NCI-H446 treated with DMSO at 0.1 percent for 48 hours (cell line): ENCODE measurements around the gene CDH6.

Experiments
- DNase-seq: peaks from one replicate; lab custom pipeline; 2025; lab: John Stamatoyannopoulos, UW

Gene CDH6

DNA sequence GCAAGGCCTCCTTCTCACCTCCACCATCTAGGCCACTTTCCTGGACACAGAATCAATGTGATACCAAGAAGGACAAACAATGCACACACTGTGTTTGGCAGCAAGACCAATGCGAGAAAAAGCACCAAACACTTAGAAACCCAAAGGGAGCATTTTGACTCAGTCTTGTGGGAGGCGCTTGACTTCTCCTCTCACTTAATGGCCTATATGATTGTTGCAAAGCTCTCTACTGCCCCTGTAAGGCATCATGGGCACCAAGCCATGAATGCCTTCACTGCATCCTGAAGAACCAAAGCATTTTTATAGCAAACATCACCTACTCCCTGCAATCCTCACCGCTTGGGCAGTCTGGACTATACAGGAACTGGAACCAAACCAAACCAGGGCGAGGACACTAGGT, 57.5 kb downstream of the CDH6 start:
- no peak for DNase-seq

GRCh38 chr5:31255041-31255440, 61.6 kb downstream of the CDH6 start:
- no peak for DNase-seq

GRCh38 chr5:31268256-31268655, 74.8 kb downstream of the CDH6 start:
- DNase-seq, result no peak

GRCh38 chr5:31268686-31269085, 75.2 kb downstream of the CDH6 start:
- DNase-seq, result no peak

DNA sequence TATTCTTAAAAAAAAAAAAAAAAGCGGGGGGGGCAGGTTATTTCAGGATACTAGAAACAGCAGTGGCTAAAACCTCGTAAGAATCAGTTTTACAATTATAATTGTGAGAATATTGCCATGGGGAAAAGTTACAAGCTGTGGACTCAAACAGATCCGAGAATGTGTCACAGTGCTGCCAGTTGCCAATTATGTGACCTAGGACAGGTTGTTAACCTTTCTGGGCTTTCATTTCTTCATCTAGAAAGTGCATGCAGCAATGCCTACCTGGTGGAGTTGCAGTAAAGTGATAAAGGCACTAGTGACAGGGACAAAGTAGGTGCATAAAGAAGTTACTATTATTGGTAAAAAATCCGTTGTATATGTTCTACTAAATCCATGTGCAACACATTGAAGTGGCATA, 75.8 kb downstream of the CDH6 start:
- DNase-seq, result no peak

GRCh38 chr5:31270396-31270795, 76.9 kb downstream of the CDH6 start:
- no peak for DNase-seq

GRCh38 chr5:31271567-31271966, 78.1 kb downstream of the CDH6 start:
- DNase-seq, result no peak

DNA sequence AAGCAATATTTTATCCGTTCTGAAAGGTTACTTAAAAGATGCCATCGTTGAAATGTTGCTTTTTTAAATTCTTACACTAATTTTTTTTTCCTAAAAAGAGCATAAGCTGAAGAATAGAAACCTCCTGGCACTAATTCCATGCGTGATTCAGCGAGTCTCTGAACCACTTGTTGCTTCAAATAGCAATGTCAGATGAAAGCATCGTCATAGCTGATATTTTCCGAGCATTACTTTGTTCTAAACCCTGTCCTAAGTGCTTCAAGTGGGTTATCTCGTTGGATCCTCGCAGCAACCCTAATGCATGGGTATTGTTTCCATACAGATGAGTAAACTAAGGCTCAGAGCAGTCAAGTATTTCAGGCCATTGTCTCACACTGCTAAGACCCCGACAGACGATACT, 79.7 kb downstream of the CDH6 start:
- no peak for DNase-seq

DNA sequence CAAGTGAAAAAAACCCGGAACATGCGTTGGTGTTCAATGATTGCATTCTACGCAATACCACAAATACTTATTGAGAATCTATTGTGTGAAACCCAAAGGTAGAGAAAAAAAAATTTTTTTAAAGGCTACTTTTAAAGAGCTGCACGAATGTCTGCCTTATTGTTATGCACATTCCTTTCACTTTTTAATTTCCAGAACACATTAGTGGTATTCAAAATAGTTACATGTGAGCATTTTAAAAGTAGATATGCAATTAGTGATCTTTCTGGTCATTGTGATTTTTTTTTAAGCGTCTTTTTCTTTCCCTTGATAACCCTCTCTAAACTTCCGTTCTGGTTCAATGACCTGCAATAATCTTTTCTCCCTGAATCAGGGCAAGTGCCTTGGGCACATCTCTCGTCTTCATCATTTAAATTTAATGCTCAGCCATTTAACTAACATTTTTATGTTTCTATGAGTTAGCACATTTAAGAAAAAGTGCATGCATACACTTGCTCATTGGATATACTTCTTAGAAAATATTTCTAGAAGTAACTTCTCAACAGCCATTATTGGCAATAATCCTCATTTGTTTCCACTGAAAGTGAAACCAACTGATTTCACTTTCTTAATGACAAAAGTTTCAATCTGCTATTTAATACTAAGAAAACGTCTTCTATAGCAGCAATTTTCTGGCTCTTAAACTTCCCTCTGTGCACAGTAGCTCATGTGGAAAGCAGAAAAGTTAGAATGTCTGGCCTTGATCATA, 80.3 kb downstream of the CDH6 start:
- no peak for DNase-seq

DNA sequence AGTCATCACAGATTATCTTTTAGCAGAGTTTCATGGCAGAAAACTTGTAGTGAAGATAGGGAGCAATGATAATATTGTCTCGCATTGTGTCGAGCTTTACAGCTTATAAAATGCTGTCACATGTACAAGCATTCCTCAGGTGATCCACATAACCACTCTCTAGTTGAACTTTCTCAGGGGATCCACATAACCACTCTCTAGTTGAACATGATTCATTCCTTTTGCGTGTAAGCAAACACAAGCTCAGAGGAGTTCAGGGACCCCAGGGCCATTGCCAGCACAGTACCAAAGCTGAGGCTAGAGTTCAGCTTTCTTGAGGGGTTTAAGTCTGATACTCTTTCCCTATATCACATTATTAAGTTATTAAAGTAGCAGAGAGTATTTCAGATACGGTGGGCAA, 86.7 kb downstream of the CDH6 start:
- no peak for DNase-seq

GRCh38 chr5:31283326-31283725, 89.8 kb downstream of the CDH6 start:
- no peak for DNase-seq

DNA sequence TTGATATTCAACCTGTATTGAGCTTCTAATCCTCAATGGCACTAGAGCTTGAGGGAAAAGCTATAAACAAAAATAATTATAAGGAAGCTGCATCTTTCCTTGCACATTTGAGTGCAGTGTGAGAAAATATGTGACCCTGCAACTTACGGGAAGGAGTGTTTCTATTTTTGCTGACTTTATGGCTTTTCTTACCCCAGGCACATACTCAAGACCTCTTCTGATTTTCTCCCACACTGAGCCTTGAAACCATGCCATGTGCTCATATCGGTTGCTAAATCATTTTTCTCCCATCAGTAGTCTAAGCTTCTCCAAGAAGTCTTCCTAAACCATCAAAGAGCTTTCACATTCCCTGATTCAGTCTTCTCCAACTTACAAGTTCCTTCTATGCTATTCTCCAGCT, 91.5 kb downstream of the CDH6 start:
- no peak for DNase-seq

GRCh38 chr5:31287985-31288384, 94.5 kb downstream of the CDH6 start:
- no peak for DNase-seq

DNA sequence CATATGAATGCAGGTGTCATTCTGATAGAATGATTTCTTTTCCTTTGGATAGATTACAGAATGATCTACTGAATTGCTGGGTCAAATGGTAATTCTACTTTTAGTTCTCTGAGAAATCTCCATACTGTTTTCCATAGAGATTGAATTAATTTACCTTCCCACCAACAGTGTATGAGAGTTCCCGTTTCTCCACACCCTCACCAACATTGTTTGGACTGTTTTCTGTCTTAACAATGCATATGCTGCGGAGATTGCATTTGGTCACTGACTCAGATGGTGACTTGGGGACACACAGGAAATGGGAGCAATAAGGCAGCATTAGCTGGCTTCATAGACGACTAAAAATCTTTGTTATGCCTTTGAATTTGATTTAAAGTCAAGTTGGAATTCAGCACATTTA, 95.9 kb downstream of the CDH6 start:
- no peak for DNase-seq

GRCh38 chr5:31291323-31291854, 97.9 kb downstream of the CDH6 start:
- no peak for DNase-seq

DNA sequence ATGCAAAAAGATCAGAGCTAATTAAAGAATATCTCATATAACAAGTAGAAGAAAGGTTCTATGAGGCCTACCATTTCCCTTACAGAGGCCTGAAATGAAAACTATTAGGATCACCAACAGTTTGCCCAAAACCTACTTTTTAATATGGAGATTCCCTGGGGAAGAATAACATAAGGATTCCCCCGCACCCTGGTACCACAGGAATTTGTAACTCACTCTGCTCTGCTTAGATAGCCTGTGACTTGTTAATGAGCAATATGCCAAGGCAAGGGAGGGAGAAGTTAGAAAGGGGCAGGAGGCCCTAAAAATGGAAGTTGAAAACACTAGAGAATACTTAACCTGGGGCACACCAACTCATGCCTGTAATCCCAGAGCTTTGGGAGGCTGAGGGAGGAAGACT, 107.0 kb downstream of the CDH6 start:
- no peak for DNase-seq

- no peak for DNase-seq
Measured at GRCh38 chr5:31301833-31302232, 108.3 kb downstream of the CDH6 start.

DNA sequence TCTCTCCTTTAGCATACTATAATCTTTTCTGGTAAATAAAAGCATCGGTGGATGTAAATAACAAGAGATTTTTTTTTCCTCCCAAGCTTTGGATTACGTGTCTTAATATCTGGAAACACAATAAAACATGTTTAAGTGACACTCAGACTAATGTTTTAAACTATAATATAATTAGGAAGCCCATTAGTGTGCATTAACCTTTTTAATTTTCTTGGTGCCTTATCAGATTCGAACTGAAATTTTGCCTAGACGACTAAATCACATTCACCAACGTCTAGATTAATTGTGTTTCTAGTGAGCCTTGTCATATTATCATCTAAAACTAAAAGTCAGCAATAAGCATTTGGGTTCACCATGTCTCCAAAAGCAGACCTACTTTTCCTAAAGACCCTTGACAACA, 110.2 kb downstream of the CDH6 start:
- no peak for DNase-seq

GRCh38 chr5:31317665-31318064, 124.2 kb downstream of the CDH6 start:
- DNase-seq, result no peak

DNA sequence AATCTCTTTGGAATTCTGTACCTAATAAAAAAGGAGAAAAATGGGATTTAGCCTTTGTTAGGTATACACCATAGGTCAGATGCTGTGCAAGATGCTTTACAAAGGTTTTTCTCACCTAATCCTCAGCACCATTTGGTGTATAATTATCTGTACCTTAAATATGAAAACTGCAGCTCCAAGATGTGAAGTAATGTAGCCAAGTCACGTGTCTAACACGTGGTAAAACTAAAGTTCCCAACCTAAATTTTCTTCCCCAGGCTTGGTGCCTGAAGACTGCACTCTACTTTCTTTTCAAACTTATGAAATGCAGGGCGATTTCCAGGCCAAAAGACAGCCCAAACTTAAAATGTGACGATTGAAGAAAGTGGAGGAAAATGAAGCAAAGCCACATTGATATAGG, 125.8 kb downstream of the CDH6 start:
- DNase-seq, result no peak

- DNase-seq, result no peak
Measured at GRCh38 chr5:31322946-31323345, 129.5 kb downstream of the CDH6 start.

DNA sequence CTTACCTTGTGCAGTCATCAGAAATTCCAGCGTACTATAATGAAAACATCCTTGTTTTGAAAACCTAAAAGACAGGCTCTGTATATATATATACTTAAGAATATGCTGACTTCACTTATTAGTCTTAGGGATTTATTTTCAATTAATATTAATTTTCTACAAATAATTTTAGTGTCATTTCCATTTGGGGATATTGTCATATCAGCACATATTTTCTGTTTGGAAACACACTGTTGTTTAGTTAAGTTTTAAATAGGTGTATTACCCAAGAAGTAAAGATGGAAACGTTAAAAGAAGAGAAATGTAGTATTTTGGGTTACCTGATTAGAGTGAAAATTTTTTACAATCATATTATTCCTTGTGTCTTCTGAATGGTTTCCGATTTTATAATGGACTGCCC, 131.4 kb downstream of the CDH6 start:
- no peak for DNase-seq

GRCh38 chr5:31328040-31328733, 134.7 kb downstream of the CDH6 start:
- DNase-seq, result no peak

DNA sequence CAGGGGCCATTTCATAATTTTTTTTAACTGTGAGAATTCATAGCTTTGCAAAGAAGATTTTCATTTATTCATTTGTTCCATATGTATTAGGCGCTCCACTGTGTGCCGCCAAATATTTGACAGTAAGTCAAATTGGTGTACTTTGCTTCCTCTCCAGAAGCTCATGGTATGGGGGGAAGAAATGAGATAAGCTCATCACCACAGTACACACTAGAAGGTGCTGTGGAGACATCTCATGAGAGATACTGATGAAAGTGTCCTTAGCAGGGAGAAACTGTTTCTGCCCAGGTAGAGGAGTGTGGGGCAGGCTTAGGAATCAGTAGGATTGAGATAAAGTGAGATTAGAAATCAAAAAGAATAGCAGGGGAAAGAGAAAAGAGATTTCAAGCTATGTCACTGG, 136.2 kb downstream of the CDH6 start:
- no peak for DNase-seq
